NCI-H446 (cell line): ENCODE data around the gene KIF1B.

Experiments
- DNase-seq, 2 experiments: peaks; one replicate each; lab custom pipeline; 2025; lab: John Stamatoyannopoulos, UW

KIF1B gene

DNA sequence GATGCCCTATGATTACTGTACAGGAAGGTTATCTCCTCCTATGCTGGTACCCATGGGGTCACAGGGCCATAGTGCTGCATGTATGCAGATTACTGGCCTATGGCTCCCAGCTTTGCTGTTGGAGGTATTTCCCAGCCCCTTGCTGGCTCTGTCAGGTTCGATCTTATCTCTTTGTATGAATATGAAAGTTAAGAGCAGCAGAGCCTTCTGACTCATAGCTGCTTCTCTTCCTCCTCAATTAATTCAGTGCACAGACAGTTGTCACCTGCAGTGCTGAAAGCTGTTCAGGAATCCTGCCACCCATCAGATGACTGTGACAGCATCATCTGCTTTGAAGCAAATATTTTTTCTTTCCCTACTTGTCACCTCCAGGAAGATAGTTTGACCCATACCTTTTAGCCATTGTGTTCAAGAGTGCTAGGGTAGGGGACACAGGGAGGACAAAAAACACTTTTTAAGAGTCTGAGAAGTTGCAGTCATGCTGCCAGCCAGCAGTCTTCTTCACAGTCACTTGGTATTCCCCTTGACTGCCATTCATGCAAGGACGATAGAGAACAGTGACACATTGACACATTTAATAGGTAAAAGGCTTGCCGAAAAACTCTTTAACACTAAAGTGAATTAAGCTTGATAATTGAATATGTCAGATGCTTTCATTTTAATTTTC, 73.1 kb downstream of the KIF1B start:
- DNase-seq, result no peak

DNA sequence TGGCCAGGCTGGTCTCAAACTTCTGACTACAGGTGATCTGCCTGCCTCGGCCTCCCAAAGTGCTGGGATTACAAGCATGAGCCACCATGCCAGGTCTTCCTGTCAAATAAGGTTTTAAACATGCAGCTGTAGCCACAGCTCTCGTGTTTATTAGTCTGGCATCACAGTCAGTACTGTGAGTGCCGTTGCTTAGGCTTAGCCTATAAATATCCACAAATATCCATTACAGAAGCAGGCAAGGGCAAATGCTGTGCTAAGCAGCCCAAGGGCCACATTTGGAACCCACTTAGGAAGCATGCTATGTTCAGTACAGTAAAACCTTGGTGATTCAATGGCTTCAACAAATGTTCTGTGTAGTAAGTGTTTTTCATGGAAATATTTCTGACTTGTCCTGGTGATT, 75.9 kb downstream of the KIF1B start:
- DNase-seq, result no peak

DNA sequence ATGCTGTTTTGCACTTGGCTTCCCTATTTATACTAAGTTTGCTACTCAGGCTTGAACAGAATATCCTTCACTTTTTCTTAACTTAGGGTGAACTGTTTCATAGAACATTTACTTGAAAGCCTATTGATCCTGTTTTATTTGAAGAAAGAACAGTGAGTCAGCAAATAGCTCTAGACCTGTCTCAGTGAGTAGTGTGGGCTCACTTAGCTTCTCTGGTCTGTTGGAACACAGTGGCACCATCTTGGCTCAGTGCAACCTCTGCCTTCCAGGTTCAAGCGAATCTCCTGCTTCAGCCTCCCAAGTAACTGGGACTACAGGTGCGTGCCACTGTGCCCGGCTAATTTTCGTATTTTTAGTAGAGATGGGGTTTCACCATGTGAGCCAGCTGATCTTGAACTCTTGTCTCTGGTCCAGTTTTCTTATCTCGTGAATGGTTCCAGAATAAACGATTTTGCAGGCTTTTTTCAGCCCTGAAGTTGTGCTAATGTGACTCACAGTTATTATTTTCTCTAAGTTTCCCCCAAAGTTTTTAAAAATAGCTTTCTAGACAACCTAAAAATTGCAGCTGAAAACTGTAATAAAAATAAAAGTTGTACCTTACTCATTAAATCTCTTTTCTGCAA, 76.8 kb downstream of the KIF1B start:
- no peak for DNase-seq

- no peak for DNase-seq
These were observed 77.8 kb downstream of the KIF1B start for GRCh38 chr1:10288029-10288615.

GRCh38 chr1:10291705-10292104, 81.3 kb downstream of the KIF1B start:
- DNase-seq, result no peak

GRCh38 chr1:10292188-10292587, 81.8 kb downstream of the KIF1B start:
- no peak for DNase-seq

DNA sequence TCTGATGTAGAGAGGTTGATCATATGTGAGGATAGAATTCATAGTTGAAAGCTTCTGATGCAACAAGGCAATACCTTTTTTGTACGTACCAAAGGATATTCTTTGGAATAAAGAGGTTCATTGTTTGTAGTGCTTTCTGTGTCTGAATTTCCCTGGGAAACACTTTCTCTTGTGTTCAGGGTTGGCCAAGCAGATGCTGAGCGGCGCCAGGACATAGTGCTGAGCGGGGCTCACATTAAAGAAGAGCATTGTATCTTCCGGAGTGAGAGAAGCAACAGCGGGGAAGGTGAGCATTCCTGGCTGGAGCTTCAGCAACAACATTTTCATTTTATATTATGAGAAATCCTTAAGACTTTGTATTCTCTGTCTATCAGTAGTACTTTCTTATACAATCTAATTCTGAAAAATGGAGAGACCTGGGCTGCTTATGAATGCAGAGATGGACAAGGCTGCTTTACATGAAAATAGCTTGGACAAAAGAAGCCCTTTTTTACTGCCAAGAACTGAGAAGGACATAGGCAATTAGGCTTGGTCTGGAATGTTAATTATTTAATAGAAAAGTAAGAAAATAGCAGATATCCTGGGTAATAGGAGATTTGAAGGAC, 85.2 kb downstream of the KIF1B start:
- DNase-seq, result no peak

- no peak for DNase-seq
These were observed 88.8 kb downstream of the KIF1B start for GRCh38 chr1:10299151-10299550.

DNA sequence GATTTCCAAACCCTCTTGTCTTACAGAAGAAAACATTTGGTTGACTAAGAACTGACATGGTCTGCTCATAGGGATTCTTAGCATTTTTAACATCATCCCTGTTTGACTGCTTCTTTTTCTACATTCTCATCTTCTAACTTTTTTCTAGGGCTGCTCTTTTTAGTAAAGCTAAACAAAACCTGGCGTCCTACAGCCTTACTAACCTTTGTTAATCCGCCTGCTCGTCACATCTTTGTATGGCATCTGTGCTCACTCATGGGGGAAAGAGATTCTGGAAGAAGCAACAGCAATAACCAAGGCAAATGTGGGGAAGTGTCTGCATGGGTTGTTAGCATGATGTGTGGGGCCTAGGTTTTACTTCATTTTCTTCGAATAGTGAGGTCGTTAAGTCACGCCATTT, 92.0 kb downstream of the KIF1B start:
- no peak for DNase-seq

- DNase-seq, result no peak
These were observed 93.9 kb downstream of the KIF1B start for GRCh38 chr1:10304295-10304694.

- no peak for DNase-seq
These were observed 96.1 kb downstream of the KIF1B start for GRCh38 chr1:10306435-10306834.

- no peak for DNase-seq
These were observed 97.6 kb downstream of the KIF1B start for GRCh38 chr1:10308001-10308400.

- DNase-seq, result no peak
These were observed 99.1 kb downstream of the KIF1B start for GRCh38 chr1:10309243-10310011.

DNA sequence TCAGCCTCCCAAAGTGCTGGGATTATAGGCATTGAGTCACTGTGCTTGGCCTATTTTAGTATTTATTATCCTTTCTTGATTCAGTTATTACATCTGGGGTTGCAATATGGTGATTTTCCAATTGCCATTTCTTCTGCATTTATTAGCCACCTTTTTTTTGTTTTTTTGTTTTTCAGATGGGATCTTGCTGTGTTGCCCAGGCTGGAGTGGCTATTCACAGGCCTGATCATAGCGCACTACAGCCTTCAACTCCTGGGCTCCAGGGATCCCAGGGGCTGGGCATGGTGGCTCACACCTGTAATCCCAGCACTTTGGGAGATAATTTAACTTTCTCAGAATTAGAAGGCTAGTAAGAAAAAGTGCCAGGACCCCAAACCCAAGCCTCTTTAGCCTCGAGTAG, 106.4 kb downstream of the KIF1B start:
- no peak for DNase-seq

DNA sequence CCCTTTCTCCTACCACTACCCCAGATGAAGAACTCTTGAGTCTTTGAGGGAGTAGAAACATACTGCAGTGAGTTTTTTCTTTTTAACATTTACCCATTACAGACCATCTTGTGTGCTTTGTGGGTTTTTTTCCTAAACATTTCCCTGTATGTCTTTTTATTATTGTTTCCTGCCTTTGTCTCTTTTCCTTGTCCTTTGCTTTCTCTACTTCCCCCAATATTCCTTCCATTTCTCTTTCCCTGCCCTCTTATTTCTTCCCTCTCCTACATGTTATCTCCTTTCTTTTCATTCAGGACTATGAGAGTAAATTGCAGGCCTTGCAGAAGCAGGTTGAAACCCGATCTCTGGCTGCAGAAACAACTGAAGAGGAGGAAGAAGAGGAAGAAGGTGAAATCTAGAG, 109.4 kb downstream of the KIF1B start:
- DNase-seq, result no peak

- no peak for DNase-seq
These were observed 110.0 kb downstream of the KIF1B start for GRCh38 chr1:10320336-10320735.

GRCh38 chr1:10322821-10323220, 112.5 kb downstream of the KIF1B start:
- DNase-seq, result no peak

GRCh38 chr1:10324627-10325026, 114.3 kb downstream of the KIF1B start:
- no peak for DNase-seq

DNA sequence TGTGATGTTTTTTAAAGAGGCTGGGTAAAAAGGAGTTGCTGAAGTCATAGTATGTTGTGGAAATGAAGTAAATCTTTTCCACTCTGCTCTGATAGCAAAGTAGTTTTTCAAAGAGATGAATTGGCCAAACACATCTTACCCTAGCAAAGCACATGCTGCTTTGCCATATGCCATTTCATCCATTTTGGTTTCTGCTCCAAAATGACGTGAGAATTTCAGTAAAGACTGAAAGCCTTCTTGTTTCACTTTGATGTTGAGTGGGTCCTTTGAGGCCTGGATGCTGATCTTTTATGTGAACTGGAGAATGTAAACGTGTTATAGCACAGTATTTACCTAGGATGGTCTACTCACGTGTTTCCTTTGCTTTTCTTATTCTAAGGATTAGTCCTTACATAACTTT, 115.2 kb downstream of the KIF1B start:
- no peak for DNase-seq

- DNase-seq, result no peak
These were observed 115.9 kb downstream of the KIF1B start for GRCh38 chr1:10326251-10326650.

DNA sequence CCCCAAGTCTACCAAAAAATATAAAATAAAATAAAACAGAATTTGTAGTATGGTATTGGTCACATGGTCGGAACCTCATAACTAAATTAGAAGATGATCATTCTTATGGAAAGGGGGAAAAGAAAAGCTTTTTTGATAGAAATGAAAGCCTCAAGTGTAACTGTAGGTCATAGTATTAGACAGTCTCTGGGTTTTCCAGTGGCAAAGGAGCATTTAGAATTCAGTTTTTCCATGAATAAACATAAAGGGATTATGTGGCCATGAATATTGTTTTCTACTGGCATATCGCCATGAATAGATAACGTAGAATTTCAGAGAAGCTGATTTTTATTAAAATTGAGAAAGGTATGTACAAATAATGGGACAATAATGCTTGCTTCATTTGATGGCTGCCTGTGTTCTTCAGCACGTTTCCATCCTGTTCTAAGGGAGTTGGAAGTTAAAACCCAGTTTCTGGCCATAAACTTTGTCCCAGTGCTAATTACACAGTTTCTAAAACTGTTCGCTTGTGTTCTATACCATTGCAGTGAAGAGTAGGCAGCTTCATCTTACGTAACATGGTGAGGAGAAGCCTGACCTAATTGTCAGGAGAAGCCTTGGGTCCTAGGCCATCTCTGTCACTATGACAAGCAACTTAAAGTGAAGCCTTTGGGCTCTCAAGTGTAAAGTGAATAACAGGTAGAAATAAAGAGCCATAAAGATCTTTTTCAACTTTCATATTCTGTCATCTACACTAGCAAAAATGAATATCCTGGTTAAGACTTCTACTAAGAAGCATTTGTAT, 118.0 kb downstream of the KIF1B start:
- DNase-seq, result no peak

- no peak for DNase-seq
These were observed 127.1 kb downstream of the KIF1B start for GRCh38 chr1:10337436-10337835.
